ENCODE data around the gene KCTD10.

KCTD10 gene

GRCh38 chr12:109489016-109489954 lies 12.2 kb upstream of the KCTD10 start:
- Histone ChIP-seq H3K9me3 (ENCODE audit: control insufficient read depth, insufficient read depth, low read length) (no peaks in the 10 kb centered on the region), H3K36me3 (ENCODE audit: insufficient read depth, low read length) (peaks cover 54% of the 10 kb centered on the region), H3K9ac (ENCODE audit: low read depth, low read length) (no peak overlapping the region), H3K4me1 (ENCODE audit: insufficient read depth, low read length) (no peaks in the 10 kb centered on the region)

GRCh38 chr12:109488051-109488665 lies 11.1 kb upstream of the KCTD10 start:
- peaks cover 62% of the 10 kb centered on the region for H3K36me3 ChIP-seq (ENCODE audit: insufficient read depth, low read length)
- no peaks in the 10 kb centered on the region for H3K9me3 ChIP-seq (ENCODE audit: control insufficient read depth, insufficient read depth, low read length)
- H3K4me1 ChIP-seq (ENCODE audit: insufficient read depth, low read length), result no peaks in the 10 kb centered on the region
- H3K9ac ChIP-seq (ENCODE audit: low read depth, low read length), result no peak overlapping the region

- Histone ChIP-seq H3K36me3 (ENCODE audit: insufficient read depth, low read length) (peaks cover 62% of the 10 kb centered on the region), H3K9me3 (ENCODE audit: control insufficient read depth, insufficient read depth, low read length) (no peaks in the 10 kb centered on the region), H3K4me1 (ENCODE audit: insufficient read depth, low read length) (no peaks in the 10 kb centered on the region), H3K9ac (ENCODE audit: low read depth, low read length) (no peak overlapping the region)
These were observed 10.3 kb upstream of the KCTD10 start for GRCh38 chr12:109487181-109488050.

- no peaks in the 10 kb centered on the region for H3K4me1 ChIP-seq (ENCODE audit: insufficient read depth, low read length)
- H3K9me3 ChIP-seq (ENCODE audit: control insufficient read depth, insufficient read depth, low read length), result no peaks in the 10 kb centered on the region
- H3K36me3 ChIP-seq (ENCODE audit: insufficient read depth, low read length), result peaks cover 48% of the 10 kb centered on the region
- no peak overlapping the region for H3K9ac ChIP-seq (ENCODE audit: low read depth, low read length)
These were observed 8.1 kb upstream of the KCTD10 start for GRCh38 chr12:109485201-109485600.

GRCh38 chr12:109483346-109483745 lies 6.2 kb upstream of the KCTD10 start:
- Histone ChIP-seq H3K9ac (ENCODE audit: low read depth, low read length) (no peak overlapping the region), H3K9me3 (ENCODE audit: control insufficient read depth, insufficient read depth, low read length) (no peaks in the 10 kb centered on the region), H3K4me1 (ENCODE audit: insufficient read depth, low read length) (peaks cover 3% of the 10 kb centered on the region), H3K36me3 (ENCODE audit: insufficient read depth, low read length) (peaks cover 34% of the 10 kb centered on the region)

- H3K9ac ChIP-seq (ENCODE audit: low read depth, low read length), result no peak overlapping the region
- H3K4me1 ChIP-seq (ENCODE audit: insufficient read depth, low read length), result peaks cover 3% of the 10 kb centered on the region
- no peaks in the 10 kb centered on the region for H3K9me3 ChIP-seq (ENCODE audit: control insufficient read depth, insufficient read depth, low read length)
- peaks cover 30% of the 10 kb centered on the region for H3K36me3 ChIP-seq (ENCODE audit: insufficient read depth, low read length)
These were observed 5.8 kb upstream of the KCTD10 start for GRCh38 chr12:109482894-109483293.

GRCh38 chr12:109482491-109482890 lies 5.4 kb upstream of the KCTD10 start:
- H3K9ac ChIP-seq (ENCODE audit: low read depth, low read length), result no peak overlapping the region
- peaks cover 26% of the 10 kb centered on the region for H3K36me3 ChIP-seq (ENCODE audit: insufficient read depth, low read length)
- H3K4me1 ChIP-seq (ENCODE audit: insufficient read depth, low read length), result peaks cover 3% of the 10 kb centered on the region
- H3K9me3 ChIP-seq (ENCODE audit: control insufficient read depth, insufficient read depth, low read length), result no peaks in the 10 kb centered on the region

GRCh38 chr12:109481863-109482262 lies 4.8 kb upstream of the KCTD10 start:
- H3K4me1 ChIP-seq (ENCODE audit: insufficient read depth, low read length), result peaks cover 3% of the 10 kb centered on the region
- H3K36me3 ChIP-seq (ENCODE audit: insufficient read depth, low read length), result peaks cover 22% of the 10 kb centered on the region
- no peaks in the 10 kb centered on the region for H3K9me3 ChIP-seq (ENCODE audit: control insufficient read depth, insufficient read depth, low read length)
- no peak overlapping the region for H3K9ac ChIP-seq (ENCODE audit: low read depth, low read length)

- Histone ChIP-seq H3K9ac (ENCODE audit: low read depth, low read length) (no peak overlapping the region), H3K4me1 (ENCODE audit: insufficient read depth, low read length) (peaks cover 12% of the 10 kb centered on the region), H3K9me3 (ENCODE audit: control insufficient read depth, insufficient read depth, low read length) (no peaks in the 10 kb centered on the region), H3K36me3 (ENCODE audit: insufficient read depth, low read length) (peaks cover 10% of the 10 kb centered on the region)
These were observed 3.3 kb upstream of the KCTD10 start for GRCh38 chr12:109480356-109480755.

- Histone ChIP-seq H3K36me3 (ENCODE audit: insufficient read depth, low read length) (peaks cover 9% of the 10 kb centered on the region), H3K9me3 (ENCODE audit: control insufficient read depth, insufficient read depth, low read length) (no peaks in the 10 kb centered on the region), H3K9ac (ENCODE audit: low read depth, low read length) (no peak overlapping the region), H3K4me1 (ENCODE audit: insufficient read depth, low read length) (peaks cover 12% of the 10 kb centered on the region)
These were observed 2.7 kb upstream of the KCTD10 start for GRCh38 chr12:109479761-109480160.

GRCh38 chr12:109477963-109478315 lies 839 bp upstream of the KCTD10 start:
- Histone ChIP-seq H3K9me3 (ENCODE audit: control insufficient read depth, insufficient read depth, low read length) (no peaks in the 10 kb centered on the region), H3K36me3 (ENCODE audit: insufficient read depth, low read length) (no peaks in the 10 kb centered on the region), H3K9ac (ENCODE audit: low read depth, low read length) (peak overlapping the region; percentile 100), H3K4me1 (ENCODE audit: insufficient read depth, low read length) (peaks cover 12% of the 10 kb centered on the region)

GRCh38 chr12:109476807-109477184 lies 304 bp downstream of the KCTD10 start:
- Histone ChIP-seq H3K9me3 (ENCODE audit: control insufficient read depth, insufficient read depth, low read length) (no peaks in the 10 kb centered on the region), H3K9ac (ENCODE audit: low read depth, low read length) (peak overlapping the region; percentile 100), H3K4me1 (ENCODE audit: insufficient read depth, low read length) (peaks cover 12% of the 10 kb centered on the region), H3K36me3 (ENCODE audit: insufficient read depth, low read length) (no peaks in the 10 kb centered on the region; the same call in 1 of the 2 replicates)

- peaks cover 12% of the 10 kb centered on the region for H3K4me1 ChIP-seq (ENCODE audit: insufficient read depth, low read length)
- H3K36me3 ChIP-seq (ENCODE audit: insufficient read depth, low read length), result no peaks in the 10 kb centered on the region; the same call in 1 of the 2 replicates
- peak overlapping the region; percentile 100 for H3K9ac ChIP-seq (ENCODE audit: low read depth, low read length)
- H3K9me3 ChIP-seq (ENCODE audit: control insufficient read depth, insufficient read depth, low read length), result no peaks in the 10 kb centered on the region
These were observed 900 bp downstream of the KCTD10 start for GRCh38 chr12:109475993-109476806.

GRCh38 chr12:109475121-109475520 lies 2.0 kb downstream of the KCTD10 start:
- H3K9me3 ChIP-seq (ENCODE audit: control insufficient read depth, insufficient read depth, low read length), result no peaks in the 10 kb centered on the region
- no peak overlapping the region for H3K9ac ChIP-seq (ENCODE audit: low read depth, low read length)
- peaks cover 12% of the 10 kb centered on the region for H3K4me1 ChIP-seq (ENCODE audit: insufficient read depth, low read length)
- no peaks in the 10 kb centered on the region; the same call in 1 of the 2 replicates for H3K36me3 ChIP-seq (ENCODE audit: insufficient read depth, low read length)
